GM13976 (cell line): ENCODE results near the gene IGF2R.
"Not testable (repeated sequence)": the region's sequence is repeated elsewhere in the genome, so short reads cannot be mapped to it uniquely, and the experiment has no call there.

Experiments used
- DNase-seq: peaks from one replicate; pipeline ENCODE4 v3.0.0; 2012; ENCODE audit warnings: low spot score
- in situ Hi-C: fragments of 300-500 bp; cut with MboI; formaldehyde crosslinking; loops from one replicate; pipeline ENCODE4 v1.12.0; 2022; ENCODE audit warnings: low sequenced_read_pairs, mixed read lengths, inconsistent platforms; ENCODE audit not compliant: unreplicated experiment
- TF ChIP-seq, protein P1 (sequence below): IDR thresholded peaks from 2 replicates; pipeline ENCODE4 v1.5.1; 2012; ENCODE audit warnings: borderline replicate concordance, mild to moderate bottlenecking; ENCODE audit not compliant: insufficient read depth; ENCODE audit errors: extremely low read depth, missing control alignments, control extremely low read depth

Gene IGF2R

DNA sequence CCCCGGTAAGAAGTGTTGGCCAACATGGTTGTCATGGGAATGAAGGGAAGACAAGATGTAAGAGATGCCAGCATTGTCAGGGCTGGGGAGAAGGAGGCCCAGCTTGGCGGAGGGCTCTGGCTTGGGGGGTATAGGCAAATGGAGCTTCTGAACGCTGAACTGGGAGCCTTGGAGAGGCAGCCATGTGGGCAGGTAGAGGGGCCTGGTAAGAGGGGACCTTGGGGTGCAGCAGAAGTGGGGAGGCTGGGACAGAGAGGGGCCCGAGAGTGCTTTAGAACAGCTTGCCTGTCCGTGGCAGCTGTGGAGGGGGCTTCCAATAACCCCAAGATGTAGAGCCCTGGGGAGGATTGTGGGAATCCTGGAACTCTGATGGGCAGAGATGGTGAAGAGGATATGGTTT is 155.7 kb downstream of the IGF2R start:
- no peak for DNase-seq
- in situ Hi-C loops, result loop anchor here (25.0 kb wide), 1 partner anchor 338 kb away; no protein-coding TSS in a partner anchor
- TF ChIP-seq, protein P1, sequence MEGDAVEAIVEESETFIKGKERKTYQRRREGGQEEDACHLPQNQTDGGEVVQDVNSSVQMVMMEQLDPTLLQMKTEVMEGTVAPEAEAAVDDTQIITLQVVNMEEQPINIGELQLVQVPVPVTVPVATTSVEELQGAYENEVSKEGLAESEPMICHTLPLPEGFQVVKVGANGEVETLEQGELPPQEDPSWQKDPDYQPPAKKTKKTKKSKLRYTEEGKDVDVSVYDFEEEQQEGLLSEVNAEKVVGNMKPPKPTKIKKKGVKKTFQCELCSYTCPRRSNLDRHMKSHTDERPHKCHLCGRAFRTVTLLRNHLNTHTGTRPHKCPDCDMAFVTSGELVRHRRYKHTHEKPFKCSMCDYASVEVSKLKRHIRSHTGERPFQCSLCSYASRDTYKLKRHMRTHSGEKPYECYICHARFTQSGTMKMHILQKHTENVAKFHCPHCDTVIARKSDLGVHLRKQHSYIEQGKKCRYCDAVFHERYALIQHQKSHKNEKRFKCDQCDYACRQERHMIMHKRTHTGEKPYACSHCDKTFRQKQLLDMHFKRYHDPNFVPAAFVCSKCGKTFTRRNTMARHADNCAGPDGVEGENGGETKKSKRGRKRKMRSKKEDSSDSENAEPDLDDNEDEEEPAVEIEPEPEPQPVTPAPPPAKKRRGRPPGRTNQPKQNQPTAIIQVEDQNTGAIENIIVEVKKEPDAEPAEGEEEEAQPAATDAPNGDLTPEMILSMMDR, result no peak

DNA sequence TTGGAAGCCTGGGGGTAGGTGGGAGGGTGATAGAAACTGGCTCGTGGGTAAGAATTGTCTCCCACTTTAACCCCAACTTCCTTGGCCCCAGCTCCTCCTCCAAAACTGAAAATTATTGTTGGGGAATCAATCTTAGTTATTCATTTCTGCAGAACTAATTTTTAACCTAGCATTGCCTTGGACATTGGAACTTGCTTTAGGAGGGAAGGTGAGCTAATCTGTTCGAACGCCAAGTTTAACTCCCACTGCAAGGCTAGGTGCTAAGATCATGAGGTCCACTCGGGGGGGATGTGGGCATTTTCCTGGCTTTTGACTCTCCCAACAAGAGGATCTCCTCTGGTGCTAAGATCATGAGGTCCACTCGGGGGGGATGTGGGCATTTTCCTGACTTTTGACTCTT is 156.2 kb downstream of the IGF2R start:
- DNase-seq, result not testable (repeated sequence)
- in situ Hi-C loops, result loop anchor here (25.0 kb wide), 1 partner anchor 337 kb away; no protein-coding TSS in a partner anchor

DNA sequence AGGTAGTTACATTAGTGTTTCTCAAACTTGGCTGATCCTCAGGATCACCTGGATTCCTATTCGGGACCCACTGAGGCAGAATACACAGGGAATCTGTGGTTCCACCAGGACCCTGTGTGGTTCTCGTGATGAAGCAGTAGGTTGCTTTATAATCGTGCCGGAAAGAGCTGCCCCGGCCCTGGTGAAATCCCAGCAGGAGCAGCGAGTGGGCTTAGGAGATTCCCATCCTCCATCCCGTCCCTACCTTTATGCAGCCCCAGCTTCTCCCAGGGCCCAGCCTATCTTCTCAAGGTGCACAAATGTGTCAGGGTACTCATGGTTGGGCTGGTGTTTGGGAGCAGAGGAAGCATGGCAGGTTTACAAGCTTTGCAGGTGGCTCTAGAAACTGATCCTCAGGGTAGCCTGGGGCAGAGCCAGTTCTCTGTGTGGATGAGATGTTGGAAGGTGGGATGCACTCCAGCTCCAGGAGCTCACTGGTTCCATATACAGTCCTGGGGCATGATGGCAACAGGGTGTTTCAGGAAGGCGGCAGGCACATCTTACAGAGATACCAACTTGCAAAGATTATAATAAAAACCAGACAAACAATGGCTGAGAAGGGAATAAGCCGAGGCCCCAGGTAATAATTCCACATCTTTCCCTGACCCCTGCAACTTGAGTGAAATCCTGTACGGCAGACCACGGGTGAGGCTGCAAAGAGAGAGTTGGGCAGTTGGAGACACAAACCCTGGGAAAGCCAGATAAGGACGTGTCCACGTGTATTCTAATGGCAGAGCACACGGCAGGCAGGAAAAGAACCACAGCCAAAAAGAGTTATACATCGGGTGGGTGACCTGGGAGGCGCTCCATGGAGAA is 158.6 kb downstream of the IGF2R start:
- no peak for DNase-seq
- TF ChIP-seq, protein P1, result no peak
- in situ Hi-C loops, result loop anchor here (25.0 kb wide), 1 partner anchor 335 kb away; no protein-coding TSS in a partner anchor

DNA sequence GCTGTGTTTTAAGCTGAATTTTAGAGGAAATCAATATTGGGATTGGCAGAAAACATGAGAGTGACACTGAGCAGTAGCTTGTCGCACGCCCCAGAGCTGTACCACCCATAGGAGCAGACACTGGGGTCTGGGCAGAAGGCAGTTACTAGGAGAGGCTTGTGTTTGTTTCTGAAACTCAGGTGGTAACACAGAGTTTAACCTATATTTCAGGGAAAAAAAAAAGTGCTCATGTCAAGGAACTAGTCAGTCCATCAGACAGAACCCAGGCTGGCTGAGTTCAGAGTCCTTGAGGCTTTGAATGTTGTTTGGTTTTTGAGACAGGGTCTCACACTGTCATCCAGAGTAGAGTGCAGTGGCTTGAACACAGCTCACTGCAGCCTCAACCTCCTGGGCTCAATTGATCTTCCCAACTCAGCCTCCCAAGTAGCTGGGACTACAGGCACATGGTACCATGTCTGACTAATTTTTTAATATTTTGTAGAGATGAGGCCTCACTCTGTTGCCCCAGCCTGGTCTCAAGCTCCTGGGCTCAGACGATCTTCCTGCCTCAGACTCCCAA is 159.3 kb downstream of the IGF2R start:
- no peak for DNase-seq
- in situ Hi-C loops, result loop anchor here (25.0 kb wide), 1 partner anchor 334 kb away; no protein-coding TSS in a partner anchor
- TF ChIP-seq, protein P1, result no peak

DNA sequence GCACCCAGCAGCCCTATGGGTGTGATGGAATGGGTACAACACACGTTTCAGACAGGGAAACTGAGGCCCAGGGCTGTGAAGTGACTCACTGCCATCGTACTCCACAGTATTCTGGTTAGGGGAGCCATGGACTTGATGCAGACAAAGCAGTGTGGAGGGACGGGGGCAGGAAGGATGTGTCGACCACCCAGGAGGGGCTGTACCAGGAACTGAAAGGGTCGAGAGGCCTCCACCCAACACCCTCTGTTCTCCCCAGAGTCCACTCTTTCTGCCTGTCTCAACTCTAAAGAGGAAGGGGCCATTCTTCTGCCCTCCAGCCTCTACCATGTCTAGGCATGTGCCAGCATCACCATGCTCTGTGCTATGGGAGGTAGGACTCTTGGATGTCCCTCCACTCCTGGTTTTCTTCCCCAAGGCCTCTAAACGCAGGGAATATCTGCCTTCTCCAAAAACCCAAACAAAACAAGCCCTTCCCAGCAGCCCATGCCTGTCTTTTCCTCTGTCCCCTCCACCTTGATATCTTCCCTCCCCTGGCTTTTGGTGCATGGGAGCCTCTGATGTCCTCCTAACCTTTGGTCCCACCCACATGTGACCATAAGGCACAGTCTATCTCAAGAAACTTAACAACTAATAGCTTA is 160.1 kb downstream of the IGF2R start:
- in situ Hi-C loops, result loop anchor here (25.0 kb wide), 1 partner anchor 333 kb away; no protein-coding TSS in a partner anchor
- DNase-seq, result no peak
- TF ChIP-seq, protein P1, result no peak

DNA sequence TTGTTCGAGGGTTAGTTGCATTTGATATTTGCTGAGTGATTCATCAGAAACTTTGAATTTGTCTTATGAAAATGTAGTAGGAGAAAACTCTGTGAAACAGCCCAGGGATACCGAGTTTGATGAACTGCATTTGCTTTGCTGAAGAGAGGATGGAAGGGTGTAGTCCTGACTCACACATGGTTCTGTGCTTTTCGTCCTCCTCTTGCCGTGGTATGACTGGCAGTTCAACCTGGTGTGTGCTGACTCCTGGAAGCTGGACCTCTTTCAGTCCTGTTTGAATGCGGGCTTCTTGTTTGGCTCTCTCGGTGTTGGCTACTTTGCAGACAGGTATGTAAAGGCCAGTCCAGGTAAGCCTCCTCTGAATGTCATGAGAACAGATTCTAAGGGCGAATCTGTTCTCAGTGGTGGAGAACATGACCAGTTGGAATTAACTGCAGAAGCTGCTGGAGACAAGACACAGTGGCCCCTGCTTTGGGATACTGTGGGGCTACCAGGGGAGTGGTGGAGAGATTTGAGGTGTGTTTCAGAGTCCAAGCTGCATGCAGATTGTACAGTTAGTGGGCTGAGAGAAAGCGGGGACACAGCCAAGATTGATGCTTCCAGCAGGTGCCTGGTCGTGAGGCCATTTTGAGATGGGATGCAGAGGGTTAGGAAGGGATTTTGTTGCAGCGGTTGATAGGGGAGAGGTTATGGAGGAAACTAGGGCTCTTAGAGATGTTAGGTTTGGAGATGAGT is 161.2 kb downstream of the IGF2R start:
- in situ Hi-C loops, result loop anchor here (25.0 kb wide), 1 partner anchor 332 kb away; no protein-coding TSS in a partner anchor
- TF ChIP-seq, protein P1, result no peak
- DNase-seq, result no peak
